Fibroblast of skin of back (primary cell): ENCODE results near the gene KCNC1.
A peak's percentile ranks its signal among the peaks of the same experiment; 100 is the strongest.

Source experiments
- DNase-seq: peaks from one replicate; pipeline ENCODE4 v3.0.0-alpha.2; 2013

The KCNC1 gene

DNA sequence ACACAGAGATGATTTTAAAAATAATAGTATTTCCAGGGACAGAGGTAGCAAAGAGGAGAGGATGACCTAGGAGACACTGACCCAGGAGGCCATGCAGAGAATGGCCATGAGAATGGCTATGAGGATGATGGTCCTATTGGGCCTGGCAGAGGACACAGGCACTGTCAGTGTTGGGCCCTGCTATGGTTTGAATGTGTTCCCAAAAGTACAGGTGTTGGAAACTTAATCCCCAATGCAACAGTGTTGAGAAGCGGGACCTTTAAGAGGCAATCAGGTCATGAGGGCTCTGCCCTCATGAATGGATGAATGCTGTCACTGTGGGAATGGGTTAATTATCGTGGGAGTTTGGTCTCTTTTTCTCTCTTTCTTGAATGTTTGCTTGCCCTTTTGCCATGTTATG is 61.6 kb downstream of the KCNC1 start:
- DNase-seq: no peak

DNA sequence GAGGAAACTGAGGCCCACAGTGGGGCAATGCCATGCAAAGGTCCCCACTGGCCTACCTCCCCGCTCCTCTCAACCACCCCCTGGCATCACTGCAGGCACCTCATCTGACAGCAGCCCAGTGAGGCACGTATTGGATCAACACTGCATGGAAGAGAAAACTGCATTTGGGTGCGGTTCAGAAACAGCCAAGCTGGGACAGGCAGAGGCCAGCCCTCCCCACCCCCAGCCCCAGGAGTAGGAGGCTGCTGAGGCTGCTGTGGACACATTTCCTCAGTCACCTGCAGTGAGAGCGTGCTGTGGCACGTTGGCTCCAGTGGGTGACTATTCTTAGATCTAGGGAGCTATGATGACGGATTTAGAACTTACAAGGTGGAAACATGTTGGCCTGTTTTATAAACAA is 63.7 kb downstream of the KCNC1 start:
- no peak for DNase-seq

DNA sequence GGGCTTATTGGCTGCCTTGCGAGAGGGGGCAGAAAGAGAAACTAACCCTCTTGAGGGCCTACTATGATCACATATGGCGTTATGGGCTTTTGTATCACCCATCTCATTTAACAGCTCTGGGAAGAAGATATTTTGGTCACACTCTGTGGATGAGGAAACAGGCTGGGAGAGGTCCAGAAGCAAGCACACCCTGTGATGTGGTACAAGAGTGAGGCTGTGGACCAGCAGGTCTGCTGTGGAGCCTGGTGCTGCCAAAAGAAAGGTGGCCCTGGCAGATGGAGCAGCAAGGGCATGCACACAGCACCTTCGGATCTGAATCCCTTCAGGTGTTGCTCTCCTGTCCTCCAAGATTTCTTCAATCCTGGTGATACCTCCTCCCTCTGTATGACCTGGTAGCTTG is 64.1 kb downstream of the KCNC1 start:
- DNase-seq: no peak

DNA sequence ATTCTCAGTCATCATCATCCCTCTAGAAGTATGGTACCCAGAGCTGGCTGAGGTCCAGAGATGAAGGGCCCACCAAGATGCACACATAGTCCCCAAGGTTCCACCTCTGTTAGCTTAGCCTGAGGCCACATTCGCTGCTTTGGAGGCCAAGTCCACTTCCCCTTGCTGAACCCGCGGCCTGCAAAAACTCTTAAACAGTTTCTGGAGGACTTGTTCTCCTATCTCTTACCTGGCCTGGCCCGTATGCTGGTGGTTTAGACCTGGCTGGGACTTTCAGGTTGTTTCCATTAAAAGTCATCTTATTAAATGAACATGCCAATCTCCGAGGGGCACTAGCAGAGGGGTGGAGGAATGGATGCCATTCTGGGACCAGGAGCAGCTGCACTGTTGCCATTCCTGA is 64.6 kb downstream of the KCNC1 start:
- no peak for DNase-seq

DNA sequence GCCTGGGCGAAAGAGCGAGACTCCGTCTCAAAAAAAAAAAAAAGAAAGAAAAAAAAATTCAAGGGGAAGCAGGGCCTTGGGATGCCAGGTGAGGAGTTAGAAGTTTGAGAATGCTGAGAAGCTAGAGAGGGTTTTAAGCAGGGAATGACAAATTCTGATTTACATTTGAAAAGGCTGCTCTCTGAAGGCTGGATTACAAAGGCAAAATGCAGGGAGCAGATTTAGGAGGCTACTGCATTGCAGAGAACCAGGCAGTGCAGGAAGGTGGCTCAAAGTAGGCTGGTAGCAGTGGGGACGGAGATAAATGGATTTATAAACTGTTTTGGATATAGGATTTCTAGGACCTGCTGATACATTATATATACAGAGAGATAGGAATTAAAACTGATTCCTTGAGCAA is 66.6 kb downstream of the KCNC1 start:
- no peak for DNase-seq

DNA sequence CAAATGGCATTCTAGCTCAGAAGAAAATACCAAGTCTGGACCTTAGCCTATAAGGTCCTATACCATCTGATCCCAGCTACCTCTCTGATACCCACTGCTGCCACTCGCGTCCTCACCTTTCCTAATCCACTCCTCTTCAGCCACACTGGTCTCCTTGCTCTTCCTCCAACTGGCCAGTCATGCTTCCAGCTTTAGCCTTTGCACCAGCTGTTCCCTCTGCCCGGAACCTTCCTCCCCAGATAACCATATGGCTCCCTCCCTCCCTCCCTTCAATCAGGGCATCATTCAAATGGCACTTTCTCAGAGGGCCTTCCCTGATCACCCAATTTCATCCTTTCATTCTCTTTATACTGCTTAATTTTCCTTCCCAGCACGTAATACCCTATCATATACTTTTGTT is 67.9 kb downstream of the KCNC1 start:
- DNase-seq: no peak

DNA sequence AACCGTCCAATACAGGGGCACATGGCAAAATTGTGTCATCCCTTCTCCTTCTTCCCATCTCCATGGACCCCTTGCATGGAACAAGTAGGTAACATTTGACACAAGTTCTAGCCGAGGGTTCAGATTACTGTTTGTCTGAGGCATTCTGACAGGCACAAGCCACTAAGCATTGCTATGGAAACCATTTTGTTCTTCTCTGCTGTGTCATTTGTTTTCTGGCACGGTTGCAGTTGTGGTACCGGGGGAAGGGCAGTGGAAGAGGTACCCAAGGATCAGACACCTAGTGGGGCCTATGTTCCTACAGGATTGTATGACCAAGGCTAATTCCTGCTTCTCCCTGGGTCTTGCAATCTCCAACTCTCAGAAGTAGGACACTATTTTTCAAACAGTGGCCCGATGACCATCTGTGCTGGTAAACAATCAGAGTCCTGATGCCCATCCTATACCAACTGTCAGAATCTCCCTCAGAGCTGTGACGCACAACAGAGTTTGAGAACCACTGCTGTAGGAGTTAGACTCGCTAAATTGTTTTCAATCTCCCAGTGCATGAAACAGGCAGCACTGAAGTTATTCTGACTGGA is 69.3 kb downstream of the KCNC1 start:
- no peak for DNase-seq

DNA sequence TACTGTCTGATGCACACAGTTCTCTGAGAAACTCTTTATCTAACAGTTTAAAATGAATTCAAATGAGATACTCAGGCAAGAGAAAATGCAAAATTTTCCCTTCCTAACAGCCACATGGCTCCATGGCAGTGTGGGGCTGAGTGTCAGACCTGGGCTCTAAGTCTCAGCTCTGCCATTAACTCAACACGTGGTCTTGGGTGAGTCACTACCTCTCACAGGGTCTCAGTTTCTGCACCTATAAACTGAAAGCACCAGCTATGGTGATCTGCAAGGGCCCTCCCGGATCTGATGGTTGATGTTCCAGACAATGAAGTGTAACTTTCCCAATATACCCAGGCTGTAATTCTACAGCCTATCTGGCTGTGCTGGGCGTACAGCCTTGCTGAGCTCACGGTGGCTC is 70.5 kb downstream of the KCNC1 start:
- DNase-seq: no peak

DNA sequence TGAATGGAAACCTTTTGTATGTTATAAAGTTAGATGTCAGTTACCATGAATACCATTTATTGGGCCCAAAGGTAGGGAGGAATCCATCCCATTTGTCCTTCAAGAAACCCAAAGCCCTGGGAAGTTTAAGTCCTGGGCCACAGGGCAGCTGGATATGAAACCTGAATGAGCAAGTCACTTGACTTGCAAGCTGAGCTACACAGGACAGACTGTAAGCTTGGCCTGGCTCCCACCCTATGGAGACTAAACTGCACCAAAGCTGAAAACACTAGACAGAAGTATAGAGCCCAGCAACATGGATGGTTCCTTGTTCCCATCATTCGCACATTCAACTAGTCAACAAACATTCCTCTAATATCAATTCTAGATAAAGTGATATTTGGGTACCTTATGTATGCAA is 71.3 kb downstream of the KCNC1 start:
- no peak for DNase-seq

DNA sequence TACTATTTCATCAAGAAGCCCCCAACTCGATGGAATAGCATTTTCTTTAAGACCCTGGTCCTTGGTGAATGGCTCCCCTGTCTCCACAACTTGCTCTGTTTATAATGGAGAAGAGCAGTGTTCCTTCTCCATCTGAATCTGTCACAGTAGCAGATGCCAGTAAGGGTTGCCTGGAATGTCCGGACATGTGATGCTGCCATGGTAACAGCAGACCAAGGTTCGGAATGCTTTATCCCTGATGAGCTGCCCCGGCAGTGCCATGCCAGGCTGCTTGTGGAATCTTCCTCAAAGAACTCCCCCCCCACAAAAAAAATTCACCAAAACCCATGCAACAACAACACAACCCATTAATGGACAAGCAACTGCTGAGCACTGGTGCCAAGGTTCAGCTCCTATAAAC is 72.5 kb downstream of the KCNC1 start:
- no peak for DNase-seq

DNA sequence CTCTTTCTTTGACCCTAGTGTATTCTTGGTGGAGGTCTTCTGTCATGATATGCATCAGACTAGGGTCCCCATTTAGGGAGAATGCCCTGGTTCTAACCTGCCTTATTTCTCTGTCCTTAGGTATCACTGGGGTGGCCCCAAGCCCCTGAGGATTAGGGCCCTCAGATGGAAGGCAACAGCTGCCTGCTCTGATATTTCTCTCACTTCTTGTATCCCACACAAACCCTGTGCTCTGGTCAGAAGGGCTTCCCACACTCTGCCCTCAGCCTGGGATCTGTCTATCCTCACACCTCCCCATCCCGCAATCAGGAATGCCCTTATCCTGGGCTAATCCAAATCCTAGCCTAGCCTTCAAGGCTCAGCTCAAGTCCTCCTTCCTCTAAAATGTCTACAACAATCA is 75.5 kb downstream of the KCNC1 start:
- DNase-seq: no peak

DNA sequence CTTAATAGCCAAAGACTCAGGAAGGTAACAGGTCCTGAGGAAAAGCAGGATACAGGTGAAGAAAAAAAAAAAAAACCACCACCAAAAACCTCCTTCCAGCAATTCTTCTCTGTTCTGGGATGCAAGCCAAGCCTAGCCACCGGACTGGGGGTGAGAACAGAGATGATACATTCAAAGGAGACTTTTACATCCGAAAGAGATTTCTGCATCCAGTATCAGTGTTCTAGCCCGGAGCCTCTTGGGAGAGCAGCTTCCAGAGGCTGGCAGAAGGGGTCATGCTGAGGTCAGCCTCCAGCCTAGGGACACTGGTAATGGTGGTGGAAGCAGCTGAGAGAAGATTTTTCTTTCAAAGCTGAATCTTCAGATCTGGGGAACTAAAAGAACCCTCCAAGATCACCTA is 76.2 kb downstream of the KCNC1 start:
- no peak for DNase-seq

DNA sequence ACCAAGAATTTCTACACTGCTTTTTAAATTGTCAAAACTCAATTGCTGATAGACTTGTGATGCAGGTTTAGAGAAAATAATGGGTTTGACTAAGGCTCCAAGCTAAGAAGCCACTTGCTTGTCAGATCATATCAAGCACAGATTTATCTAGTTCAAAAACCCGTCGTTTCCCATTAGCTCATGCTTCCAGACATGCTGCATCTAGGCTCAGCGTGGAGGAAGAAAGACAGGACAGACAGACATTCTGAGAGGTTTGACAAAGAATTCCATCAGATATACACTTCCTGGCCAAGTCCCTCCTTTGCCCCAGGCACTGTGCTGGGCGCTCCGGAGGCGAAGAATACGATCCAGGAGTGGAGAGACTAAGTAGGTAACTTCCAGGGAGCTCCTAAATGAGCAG is 76.8 kb downstream of the KCNC1 start:
- DNase-seq: no peak

DNA sequence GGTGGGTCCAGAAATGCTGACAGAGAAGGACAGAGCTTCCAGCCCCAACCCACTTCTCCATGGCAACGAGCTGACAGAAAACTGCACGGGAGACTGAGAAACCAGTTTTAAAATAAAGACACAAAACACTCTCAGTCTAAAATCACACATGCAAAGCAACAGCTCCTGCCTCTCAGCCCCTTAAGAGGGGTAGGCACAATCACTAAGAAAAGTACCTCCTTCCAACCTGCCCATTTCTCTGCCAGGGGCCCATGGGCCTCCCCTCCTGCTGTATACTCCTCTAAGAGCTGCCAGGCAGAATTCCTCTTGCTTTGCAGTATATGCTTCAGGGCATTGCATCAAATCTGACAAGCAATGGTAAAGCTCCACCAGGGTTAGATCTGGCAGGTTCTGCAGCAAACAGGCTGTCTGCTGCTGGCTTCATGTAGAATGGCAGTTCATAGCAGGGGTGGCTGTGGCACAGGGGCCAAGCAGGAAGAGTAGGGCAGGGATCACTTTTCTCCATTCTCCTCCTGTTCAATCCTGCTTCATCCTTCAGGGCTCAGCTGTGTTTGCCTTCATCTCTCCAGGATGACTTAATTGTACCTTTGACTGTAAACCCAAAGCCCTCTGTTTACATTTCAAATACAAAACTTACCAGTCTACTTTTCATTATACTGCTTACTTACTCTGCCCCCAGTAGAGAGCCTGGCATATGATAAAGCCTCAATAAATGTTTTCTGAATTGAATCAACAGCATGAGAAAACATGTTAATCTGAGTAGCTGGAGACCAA is 77.7 kb downstream of the KCNC1 start:
- no peak for DNase-seq

DNA sequence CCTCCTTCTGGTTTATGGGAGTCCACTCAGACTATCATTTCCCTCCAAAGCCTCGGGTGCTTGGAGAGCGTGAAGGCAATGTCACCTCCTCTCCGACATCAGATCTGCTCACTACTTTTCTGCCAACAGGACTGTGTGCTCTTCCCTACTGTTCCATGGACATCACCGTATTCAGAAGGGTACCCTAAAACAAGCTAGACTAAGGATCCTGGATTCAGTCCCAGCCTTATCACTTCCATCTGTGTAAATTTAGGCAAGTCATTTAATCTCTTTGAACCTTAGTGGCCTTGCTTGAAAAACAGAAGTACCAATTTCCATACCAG is 78.2 kb downstream of the KCNC1 start:
- no peak for DNase-seq

DNA sequence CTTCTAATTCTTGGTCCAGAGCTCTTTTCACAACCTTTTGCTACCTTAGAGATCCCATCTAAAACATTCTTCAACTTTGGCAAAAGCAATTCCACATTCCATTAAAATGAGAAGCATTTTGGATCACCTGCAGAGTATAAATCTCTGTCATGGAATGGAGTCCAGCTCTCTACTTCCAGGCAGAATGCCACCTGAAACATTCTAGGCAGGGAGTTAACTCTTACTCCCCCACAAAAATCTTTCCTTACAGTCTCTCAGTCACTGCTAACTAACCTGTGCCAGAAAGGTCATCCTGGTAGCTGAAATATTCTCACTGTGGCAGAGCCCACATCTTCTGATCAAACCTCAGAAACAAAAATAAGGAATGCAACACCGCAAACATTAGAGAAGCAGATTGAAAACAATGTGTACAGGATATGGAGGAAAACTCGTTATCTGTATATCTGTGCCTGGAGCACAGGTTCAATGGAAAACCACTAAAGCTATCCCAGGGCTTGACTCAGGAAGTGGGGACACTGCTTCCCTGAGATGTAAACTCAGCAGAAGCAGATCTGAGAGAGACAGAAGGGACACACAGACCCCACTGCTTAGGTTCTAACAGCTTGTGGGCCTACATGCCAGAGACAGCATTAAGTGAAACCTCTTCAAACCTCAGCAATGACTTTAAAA is 78.9 kb downstream of the KCNC1 start:
- no peak for DNase-seq

DNA sequence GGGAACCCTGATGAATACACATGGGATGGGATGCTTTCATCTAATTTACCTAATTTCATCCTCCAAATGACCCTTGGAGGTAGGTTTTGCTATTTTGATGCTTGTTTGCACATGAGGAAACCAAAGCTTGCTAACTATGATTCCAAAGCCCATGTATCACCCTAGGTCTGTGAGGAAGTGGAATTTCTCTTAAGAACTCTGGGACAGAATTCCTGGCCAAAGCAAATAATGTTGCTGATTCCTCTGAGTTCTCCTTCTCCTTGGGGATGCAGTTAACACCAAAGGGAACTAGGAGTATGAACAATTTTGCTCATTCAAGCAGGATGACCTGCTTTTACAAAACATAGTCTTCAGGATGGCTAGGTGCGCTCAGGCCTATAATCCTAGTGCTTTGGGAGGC is 80.0 kb downstream of the KCNC1 start:
- DNase-seq: no peak

DNA sequence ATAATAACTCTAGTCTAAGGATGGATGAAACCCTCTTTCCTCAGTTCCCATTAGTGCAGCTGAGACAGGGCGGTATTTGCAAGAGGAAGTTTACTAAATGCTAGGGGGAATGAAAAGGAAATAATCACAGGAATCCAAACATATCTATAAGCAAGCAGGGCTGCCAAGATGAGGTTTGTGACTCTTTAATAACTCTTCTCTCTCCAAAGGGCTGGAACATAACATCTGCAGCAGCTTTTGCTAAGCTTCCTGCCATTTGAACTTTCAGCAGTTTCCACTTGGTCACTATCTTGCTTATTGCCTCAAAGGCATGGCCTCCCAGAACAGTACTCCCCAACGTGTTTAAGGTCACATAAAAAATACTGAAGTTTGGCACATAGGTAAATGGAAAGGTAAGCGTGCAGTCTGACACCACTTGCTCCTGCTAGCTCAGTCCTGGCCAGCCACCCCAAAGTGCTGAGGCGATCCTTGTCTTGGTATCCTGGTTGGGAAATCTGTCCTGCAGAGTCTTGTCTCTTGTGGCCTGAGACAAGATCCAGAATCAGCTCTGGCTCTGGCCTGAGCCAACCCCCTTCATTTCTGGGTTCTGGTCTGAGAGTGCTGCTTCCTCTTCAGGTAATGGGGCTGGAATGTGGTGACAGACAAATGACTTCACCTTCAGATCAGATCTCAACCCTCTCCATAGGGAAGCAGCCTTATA is 81.8 kb downstream of the KCNC1 start:
- no peak for DNase-seq

DNA sequence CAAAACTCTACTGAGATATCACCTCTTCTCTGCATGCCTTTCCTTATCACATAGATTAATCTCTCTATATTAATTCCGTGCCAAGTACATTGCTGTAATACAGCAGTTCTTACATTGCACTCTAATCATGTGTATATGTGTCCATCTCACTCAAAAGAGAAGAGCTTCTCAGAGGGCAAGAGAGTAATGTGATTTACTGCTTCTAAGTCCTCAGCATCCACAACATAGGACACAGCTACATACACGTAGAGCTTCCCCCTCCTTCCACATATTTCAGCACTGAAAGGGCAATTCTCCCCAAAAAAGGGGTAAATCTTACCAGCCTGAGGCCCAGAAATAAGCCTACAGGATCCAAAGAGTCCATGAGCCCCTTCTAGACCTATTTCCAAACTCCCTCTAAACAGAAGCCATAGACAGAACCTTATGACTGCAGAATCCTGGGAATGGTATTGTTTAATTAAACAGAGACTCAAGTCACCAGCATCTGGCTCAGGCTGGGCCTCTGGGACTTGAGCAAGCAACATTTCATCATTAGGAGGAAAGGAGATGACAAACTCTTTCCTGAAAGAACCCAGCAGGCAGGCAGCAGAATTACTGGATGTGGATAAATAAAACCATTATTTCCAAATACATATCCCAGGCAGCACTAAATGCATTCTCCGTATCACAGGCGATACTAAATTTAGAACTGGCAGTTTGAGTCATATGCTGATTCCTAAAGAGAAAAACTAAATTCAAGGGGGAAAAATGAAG is 87.2 kb downstream of the KCNC1 start:
- DNase-seq: peak; percentile 62

DNA sequence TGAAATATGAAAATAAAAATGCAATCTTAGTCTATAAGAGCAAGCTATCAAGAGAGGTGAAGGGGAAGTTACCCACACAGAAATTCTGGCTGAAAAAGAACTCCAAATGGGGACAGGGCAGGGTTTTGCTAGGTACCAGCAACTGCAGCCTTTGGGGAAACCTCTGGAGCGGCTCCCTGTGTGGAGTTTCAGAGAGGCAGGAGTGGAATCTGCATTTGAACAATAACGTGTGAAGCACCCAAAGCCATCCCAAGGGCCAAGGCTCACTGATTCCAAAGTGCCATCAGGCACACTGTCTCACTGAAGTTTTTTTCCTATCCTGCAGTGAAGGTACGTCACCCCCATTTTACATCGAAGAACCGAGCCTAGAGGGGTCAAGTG is 87.8 kb downstream of the KCNC1 start:
- no peak for DNase-seq

DNA sequence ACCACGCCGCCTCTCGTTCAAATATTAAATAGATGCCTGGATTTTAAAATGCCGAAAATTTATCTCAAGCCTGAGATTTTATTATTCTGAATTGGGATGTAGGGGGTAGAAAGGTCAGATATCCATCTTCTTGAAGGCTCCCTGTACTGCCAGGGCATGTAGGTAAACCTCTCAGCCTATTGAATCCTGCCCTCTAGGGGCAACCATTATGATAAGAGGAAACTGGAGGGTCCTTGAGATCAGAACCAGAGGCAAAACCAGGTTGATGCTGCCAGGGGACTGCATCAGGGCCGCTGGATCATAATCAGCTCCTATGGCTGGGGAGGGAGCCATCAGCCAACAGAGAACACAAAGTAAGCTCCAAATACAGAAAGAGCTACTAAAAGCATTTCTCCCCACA is 92.4 kb downstream of the KCNC1 start:
- DNase-seq: no peak

DNA sequence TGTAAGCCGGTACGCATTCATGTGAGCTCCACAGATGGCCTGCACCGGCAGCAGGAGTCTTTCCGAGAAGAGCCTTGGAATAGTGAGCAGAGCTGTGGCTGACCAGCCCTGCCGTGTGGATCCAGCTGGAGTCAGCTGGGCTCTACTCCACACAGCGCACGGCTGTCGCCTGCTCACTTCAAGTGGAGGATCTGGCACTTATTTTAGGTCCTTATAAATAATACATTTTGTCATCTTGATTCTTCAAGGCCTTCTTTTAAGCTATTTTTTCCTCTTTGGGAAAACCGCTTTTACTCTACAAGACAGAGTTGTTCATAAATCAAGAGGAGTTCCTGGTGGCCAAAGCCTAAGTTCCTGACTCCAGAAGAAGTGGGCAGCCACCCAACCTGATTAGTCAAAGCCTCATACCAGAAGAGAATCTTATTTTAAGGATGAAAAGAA is 93.8 kb downstream of the KCNC1 start:
- no peak for DNase-seq

DNA sequence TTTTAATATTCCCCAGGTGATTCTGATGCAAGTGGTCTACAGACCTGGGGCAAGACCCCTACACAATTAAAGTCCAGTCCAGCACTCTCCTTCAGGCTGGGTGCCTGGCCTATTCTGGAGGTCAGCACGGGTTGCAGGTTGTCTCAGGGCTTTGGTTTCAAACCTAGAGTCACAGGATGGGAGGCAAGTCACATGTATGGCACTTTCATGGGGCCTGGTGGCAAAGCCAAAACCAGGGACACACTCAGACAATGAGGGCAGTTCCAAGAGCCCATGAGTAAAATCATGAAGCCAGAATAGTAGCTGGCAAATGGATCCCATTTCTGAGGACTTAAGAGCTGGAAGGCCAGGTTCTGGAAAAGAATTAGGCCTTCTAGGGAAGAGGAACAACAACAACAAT is 96.6 kb downstream of the KCNC1 start:
- DNase-seq: no peak
